Fibroblast of upper back skin (primary cell): ENCODE measurements around the gene SUSD3.
"Not testable (repeated sequence)": the region's sequence is repeated elsewhere in the genome, so short reads cannot be mapped to it uniquely, and the experiment has no call there.

Source experiments
- DNase-seq: peaks from one replicate; pipeline ENCODE4 v3.0.0-alpha.2; 2013

Gene SUSD3

DNA sequence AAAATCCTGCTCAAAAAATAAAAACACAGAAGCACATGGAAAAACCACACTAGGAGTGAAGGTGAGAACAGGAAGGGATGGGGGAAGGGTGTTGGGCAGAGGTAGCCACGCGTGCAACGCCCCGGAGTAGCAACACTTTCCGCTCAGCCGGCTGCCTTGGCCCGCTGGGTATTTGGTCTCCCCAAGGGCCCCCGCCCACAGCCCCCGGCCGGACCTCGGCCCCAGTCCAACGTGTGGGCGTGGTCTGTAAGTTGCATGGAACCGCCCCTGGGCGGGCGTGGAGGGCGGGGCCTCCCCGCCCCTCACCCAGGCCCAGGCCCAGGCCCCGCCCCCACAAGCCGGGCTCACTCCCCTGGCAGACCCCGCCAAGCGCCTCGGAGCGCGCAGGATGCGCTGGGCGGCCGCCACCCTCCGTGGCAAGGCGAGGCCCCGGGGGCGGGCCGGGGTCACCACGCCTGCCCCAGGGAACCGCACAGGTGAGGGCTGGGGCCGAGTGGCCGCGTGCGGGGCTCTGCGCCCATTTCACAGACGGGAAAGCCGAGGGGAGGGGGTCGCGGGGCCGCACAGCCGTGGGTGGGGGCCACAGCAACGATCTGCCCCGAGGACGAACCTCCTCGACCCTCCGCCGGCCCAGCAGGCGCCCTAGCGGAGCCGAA is at the start of gene SUSD3:
Gene SUSD3, plus strand, starts transcription at position 347 of the 656 bp plus-strand sequence. Its CDS starts 42 bp downstream, at position 389.
- peak; percentile 37 for DNase-seq

DNA sequence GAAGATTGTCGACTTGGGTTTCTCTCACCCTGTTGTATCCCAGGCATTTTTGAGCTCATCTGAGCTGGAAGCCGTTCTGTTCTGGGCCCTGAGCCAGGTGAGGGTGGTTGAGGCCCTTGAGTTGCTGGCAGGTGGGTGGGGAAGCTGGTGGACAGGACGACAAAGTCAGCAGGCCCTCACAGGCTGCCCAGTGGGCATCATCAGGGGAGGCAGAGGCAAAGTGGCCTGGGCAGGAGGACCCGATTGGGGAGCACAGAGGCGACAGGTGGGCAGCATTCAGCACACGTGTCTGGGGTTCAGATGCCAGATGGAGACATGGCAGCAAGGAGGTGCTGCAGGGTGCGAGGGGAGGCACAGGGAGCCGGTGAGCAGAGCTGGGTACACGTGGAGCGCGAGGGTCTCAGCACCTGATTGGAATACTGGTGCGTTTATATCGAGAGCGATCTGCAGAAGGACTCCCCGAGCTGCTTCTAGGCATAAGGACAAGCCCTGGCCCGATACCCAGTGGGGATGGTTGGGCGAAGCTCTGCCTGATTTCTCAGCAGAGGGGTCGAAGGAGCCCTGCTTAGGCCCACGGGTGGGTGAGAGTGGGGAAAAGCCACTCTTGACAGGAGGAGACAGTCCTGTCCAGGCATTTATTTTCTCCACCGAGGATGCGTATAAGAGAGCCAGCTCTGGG is 49.0 kb upstream of the SUSD3 start:
- DNase-seq = no peak

DNA sequence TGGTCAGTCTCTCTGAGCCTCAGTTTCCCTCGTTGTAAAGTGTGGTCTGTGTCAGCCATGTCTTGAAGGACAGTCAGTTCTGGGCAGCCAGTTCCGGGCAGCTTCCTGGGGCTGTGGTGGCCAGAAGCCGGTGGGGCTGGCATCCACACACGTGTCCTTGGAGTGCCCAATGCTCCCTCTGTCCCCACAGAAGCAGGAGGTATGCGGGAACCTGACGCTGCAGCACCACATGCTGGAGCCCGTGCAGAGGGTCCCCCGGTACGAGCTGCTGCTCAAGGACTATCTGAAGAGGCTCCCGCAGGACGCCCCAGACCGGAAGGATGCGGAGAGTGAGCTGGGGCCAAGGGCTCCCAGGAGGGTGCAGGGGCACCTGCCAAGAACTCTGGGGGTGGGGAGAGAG is 48.4 kb upstream of the SUSD3 start:
- DNase-seq = no peak

DNA sequence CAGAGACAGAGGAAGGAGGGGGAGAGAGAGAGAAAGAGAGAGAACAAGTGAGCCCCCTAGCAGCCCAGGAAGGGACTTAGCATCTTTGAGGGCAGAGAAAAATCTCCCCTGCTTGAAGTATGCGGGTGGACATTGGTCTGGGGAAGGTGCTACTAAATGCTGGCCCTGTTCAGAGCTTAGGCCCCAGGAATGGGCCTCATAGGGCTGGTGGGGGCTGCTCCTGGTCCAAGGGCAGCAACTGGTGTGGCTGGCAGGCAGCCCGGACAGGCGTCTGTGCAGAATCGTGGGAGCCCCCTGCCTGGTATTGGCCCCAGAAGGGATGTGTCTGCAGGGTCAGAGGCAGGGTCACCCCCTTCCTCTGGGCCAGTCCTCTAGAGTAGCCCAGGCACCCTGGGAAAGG is 47.8 kb upstream of the SUSD3 start:
- no peak for DNase-seq

DNA sequence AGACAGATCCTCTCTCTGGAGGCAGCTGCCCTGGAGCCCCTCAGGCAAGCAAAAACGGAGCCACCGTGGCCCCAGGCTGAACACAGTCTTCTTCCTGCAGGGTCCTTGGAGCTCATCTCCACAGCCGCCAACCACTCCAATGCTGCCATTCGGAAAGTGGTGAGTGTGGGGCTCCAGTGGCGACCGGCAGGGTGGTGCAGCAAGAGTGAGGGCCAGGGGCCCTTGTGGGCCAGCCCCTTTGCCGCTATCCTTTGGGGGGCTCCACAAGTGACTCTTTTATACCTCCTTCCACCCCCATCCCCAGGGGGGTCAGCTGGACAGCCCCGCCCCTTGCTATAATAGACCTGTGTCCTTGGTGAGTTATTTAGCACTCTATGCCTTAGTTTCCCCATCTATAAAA is 47.4 kb upstream of the SUSD3 start:
- DNase-seq = no peak

DNA sequence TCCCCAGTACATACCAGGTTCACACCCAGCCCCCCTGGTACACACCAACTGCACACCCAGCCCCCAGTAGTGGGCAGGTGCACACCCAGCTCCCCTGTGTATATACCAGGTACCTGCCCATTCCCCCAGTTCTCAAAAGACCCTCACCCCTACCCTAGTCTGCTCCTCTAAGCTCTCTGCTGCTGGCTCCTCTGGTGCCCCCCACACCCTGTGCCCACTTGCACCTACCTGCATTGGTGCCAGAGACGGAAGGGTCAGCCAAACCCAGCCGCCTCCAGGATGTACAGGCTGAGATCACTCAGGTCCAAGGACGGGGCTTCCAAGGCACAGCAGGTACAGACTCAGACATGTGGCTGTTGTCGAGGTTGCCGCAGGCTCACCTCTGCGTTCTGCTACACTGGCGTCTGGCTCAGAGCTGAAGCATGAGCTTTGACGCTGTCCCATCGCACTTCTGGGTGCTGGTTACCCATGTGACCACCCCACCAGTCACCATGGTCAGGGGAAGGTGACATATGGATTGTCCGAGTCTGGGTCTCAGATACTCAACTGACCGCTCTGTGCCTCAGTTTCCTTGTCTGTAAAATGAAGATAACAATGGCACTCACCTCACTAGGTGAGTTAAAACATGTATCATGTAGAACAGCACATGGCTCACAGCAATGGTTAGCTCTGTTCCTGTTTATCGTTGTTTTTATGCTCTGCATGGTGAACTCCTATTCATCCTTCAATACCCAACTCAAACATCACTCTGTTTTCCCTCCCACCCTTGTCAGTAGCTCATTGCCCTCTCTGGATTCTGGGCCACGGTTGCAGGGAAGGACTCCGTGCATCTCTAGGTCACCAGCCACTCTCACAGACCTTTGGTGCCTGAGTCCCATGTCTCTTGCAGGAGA is 45.3 kb upstream of the SUSD3 start:
- DNase-seq = no peak

DNA sequence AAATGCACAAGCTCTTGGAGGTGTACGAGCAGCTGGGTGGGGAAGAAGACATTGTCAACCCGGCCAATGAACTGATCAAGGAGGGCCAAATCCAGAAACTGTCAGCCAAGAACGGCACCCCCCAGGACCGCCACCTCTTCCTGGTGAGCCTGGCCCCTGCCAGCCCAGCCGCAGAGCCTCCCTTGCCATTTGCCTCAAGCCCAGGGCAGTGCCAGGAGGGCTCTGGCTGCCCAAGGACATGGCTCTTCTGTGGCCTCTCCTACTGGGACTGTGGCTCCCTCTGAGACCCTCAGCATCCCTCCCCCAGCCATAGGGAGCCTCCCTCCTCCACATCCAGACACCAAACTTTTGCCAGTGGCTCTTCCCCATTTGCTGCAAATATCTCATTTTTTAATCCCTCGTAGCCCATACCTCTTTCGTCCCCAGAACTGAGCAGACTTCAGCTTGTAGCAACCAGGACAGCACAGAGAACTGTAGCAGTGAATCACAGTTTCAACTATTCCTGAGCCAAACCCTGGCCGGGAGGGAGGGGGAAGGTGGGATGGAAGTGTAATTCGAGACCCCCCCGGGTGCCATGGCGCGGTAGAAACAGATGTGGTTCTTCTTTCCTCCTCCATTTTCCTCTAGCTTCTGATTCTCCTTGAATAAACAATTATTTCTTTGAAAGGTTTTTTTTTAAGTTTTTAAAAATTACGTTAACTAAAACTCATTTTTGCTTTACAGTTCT is 44.5 kb upstream of the SUSD3 start:
- DNase-seq = no peak

DNA sequence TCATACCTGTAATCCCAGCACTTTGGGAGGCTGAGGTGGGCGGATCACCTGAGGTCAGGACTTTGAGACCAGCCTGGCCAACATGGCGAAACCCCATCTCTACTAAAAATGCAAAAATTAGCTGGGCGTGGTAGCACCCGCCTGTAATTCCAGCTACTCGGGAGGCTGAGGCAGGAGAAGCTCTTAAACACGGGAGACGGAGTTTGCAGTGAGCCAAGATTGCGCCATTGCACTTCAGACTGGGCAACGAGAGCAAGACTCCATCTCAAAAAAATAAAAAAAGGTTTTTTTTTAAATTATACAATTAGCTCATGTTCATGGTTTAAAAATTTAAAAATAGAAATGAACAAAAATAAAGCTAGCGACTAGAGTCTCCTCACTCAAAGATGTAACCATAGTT is 43.3 kb upstream of the SUSD3 start:
- DNase-seq = not testable (repeated sequence)

DNA sequence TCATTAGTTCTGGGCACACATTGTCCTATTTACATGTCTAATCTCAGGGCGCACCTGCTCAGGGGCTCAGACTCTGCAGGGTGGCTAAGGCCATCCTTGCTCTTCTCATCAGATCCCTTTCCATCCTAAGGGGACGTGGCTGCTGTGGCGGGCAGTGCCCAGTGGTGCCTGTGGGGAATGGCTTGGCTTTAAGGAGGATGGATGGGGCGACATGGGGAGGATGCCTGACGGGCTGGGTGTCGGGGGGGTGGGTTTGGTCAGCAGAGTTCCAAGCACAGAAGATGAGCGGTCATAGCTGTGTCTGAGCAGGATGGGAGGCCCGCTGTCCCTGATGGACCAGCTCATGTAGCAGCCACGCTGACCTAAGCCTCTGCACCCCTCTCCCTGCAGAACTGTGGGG is 40.9 kb upstream of the SUSD3 start:
- DNase-seq = no peak

DNA sequence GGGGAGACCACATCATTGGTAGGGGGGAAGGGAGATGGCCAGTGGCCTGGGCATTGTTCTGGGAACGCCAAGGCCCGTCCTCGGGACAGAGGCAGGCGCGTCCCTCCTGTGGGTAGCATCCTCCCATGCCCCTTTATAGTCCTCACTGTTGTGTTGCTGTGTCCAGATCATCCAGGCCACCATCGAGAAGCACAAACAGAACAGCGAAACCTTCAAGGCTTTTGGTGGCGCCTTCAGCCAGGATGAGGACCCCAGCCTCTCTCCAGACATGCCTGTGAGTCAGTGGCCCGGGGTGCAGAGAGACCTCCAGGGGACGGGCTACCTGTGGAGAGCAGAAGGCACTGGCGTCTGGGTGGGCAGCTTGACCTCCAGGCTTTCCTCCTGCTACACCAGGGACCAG is 38.4 kb upstream of the SUSD3 start:
- no peak for DNase-seq

DNA sequence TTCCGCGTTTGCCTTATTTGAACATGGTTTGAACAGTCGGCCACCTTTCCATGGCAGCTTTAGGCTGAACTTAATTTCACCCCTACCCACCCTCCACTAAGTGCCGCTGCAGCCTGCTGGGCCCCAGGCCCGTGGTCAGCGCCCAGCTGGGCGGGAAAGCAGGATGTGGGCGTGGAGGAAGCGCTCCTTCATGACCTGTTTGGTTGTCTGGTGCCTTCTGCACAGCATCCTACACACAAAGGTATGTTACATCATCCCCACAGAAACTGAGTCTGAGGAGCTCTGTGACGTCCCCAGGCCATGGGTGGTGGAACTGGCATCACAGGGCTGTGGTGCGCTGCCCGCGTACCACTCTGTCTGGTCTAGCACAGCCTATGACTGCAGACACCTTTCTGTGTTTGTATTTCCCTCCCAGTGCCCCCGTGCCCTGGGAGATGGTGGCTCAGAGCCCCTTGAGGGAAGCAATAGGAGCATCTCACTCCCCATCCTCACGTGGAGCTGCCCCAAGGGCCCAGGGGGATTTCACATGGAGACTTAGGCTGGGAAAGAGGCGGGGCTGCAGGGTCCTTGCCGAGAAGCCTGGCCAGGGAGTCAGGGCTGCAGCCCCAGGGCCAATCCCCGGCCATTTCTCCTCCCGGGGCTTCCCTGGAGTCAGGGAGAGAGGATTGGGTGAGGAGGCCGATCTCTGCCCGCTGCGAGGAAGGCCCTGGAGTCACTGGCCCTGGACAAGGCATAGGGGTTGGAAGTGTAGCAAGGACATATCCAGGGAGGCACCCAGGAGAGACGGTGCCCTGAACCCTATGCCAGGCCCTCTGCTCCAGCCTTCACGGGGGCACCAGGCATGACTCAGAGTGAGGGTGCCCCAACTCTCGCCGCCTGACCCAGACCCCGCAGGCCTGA is 37.5 kb upstream of the SUSD3 start:
- no peak for DNase-seq

DNA sequence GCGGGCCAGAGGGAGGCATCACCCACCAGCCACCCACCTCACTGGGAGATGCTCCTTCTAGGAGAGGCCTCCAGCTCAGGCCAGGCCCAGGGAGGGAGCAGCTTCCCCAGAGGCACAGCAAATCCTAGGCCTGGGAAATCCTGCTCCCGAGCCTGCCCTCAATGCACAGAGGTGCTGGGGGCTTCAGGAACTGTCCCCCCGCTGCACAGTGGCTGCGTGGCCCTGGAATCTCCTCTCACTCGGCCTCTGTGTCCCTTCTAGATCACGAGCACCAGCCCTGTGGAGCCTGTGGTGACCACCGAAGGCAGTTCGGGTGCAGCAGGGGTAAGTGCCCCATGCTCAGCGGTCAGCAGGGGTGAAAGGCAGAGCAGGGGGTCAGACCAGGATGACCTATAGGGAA is 36.4 kb upstream of the SUSD3 start:
- no peak for DNase-seq

DNA sequence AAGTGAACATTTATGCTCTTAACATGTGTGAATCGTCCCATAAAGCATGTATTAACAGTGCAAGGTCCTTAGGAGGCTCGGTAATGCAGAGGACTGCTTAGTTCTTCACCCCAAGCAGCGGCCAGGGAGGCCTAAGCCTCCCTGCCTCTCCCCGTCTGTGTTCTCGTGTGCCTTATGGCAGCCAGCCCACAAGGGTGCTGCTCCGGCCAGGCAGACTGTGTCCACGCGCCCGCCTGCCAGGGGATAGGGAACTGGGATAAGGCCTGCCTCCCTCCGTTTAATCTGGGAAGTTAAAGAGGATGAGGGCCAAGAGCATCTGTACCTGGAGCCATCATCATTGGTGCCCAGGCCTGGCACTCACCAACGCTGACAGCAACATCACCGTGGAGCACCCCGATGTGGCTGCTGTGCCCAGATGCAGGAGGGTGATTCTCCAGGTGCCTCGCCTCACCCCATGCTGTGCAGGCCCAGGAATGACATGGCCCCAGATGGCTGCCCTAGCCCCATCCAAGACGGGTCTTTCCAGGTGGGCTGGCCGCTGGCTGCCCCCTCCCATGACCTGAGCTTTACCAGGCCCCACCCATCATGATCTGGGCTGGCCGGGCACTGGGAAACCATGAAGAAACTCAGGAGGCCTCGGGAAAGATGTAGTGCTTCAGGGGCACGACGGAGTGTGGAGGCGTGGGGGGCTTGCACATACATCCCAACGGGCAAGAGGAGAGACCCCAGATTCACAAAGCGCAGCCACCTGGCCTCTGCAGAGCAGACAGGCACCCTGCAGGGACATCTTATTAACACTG is 35.6 kb upstream of the SUSD3 start:
- no peak for DNase-seq

DNA sequence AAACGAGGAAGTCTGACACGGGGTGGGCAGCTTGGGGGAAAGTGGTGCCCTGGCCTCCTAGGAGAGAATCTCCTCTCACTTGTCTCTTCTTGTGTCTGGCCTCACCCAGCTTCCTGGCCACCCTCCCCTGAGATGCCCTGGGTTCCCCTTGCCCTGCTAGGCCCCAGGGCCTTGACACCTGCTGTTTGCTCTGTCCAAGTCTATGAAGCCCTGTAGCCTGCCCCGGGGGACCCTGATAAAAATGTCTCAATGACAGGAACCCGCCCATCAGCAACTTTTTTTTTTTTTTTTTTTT is 35.0 kb upstream of the SUSD3 start:
- no peak for DNase-seq

DNA sequence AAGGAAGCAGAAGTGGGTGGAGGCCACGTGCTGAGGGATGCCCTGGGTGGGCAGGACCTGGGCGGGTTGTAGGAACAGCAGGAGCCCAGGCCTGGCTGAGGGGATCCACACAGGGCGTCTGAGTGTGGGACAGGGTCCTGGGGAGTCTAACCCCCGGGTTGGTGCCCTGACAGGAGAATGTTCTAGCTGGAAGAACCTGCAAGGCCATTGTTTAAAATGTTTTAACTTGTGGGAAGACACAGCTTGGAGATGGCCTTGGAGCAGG is 33.9 kb upstream of the SUSD3 start:
- no peak for DNase-seq

DNA sequence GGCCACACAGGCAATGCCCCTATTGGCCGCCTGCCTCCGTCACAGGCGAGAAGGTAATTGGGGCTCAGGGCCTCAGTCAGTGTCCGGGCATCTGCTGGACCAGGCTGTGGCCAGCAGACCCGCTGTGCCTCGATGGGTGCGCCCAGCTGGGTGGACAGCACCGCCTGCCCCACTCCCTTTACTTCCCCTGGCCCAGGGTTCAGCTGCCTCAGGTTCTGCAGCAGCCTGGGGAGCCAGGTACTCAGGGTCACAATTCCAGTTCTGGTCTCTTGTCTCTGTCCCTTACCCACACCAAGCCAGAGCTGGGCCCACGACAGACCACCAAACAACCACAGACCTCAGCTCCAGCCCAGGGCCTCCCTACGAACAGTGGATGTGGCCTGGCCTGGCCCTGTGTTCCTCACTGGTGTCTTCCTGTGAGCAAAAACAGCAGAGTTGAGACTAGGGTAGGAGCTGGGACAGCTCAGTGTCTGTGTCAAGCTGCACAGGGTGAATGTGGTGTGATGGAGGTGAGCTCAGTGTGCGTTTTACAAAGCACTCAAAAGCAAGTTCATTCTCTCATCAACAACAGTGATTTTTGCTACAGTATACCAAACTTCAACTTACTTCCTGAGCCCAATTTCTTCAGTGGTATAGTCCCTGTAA is 33.4 kb upstream of the SUSD3 start:
- no peak for DNase-seq

DNA sequence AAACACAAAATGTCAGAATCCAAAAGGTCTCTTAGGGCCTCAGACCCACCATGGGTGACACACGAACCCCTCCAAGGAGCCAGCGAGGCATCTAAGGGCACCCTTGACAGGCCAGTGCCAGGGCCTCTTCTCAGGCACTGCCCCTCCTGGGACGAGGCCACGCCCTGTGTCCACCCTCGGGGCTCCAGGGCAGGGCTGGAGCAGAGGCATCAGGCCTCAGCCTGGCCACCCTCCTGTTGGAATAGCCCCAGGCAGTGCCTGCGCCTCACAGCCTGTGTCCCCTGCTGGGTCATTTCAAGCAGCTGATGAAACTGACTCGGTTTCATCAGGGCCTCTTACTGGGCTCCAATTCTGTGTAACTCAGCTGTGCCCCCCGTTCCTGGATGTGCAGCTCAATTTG is 32.8 kb upstream of the SUSD3 start:
- DNase-seq = no peak

DNA sequence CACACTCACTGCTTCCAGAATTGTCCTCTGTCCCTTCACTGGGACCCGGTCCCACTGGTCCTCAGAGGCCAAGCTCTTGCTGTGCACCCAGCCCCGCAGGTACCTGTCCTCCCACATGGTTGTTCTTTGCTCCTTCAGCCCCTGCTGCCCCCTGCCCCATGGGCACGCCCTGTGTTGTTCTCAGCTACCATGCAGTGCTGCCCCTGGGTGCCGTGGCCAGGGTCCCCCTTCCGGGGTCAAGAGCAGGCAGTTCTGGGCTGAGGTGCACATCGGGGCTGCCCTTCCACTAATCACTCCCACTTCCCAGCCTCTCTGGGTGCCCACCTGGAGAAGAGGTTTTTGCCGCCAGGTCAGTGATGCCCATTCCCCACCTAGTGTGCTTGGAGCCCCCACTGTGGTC is 31.9 kb upstream of the SUSD3 start:
- no peak for DNase-seq

DNA sequence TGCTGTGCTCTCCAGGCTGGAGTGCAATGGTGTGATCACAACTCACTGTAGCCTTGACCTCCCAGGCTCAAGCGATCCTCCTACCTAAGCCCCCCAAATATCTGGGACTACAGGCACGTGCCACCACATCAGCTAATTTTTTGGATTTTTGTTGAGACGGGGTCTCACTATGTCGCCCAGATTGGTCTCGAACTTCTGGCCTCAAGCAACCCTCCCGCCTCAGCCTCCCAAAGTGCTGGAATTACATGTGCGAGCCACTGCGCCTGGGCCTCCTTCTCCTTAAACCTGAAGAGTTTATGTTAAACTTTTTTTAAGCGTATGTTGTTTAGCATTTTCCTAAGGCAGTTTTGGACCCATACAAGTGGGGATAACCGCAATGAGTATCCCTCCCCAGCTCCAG is 30.8 kb upstream of the SUSD3 start:
- DNase-seq = no peak

DNA sequence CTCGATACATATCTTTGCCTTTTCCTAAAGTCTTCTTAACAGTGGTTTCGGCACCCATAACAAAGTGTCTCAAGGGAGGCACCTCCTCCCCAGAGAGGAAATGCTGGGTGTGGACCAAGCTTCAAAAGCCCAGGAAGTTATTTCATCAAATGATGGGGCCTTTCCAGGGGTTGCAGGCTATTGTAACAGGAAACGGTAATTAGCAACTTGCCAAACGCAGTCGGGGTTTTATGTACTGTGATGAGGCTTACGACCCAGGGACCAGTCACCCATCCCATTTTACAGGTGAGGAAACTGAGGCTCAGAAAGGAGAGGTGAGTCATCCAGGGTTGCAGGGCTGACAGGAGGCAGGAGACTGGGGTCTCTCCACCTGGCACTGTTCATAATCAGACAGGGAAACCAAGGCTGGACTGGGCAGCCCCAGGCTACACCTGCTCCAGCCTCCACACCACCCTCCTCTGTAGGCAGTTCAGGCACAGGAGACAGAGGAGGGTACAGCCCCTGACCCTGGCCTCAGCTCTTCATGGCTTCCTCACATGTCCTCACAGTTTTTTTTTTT is 30.0 kb upstream of the SUSD3 start:
- no peak for DNase-seq
